Hematopoietic multipotent progenitor cell treated with erythropoietin and hydrocortisone succinate and interleukin-3 and kit ligand, for 8 days (in vitro differentiated cells): ENCODE data around the gene VEGFA.
A peak's percentile ranks its signal among the peaks of the same experiment; 100 is the strongest.

Source experiments
- DNase-seq: peaks from one replicate; pipeline ENCODE4 v3.0.0-alpha.2; 2015

The VEGFA gene

DNA sequence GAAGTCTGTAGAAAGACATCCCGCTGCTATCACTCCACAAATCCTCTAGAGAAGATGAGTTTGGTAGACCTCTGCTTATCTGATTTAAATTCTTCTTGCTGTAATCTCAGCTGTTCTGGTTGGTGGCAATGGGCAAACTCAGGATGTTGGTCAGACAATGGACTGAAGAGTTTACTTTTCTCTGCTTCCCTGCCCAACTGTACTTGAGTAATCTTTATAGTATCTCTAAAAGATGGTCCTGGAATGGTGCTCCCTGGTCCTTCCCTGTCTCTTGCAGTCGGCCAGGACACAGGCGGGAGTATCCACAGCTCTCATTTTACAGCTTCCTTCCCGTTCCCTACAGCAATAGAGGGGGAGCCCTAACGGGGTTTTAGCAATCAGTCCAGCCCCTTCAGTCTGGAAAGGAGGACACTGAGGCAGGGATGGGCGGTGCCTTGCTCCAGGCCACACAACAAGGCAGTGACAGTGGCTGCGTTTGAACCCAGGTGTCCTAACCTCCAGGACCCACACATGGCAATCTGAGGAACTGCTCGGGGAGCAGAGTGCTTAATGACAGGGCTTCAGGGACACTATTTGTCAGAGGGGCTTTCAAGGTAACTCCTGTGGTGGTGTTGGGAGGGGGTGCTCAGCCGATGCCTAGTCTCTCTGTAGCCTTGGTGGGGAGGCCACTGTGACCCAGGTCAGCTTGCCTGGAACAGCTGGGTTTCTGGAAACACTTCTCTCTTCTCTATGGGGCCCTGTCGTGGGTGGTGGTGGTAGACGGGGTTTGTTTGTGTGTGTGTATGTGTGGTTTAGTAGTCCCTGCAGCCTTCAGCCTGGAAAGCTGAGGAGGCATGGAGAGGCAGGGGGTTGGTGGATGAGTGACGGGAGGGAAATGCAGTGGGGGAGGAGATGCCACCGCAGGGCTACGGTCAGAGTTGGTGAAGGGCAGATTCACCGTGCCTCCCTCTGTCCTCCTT lies 9.5 kb upstream of the VEGFA start:
- no peak for DNase-seq

DNA sequence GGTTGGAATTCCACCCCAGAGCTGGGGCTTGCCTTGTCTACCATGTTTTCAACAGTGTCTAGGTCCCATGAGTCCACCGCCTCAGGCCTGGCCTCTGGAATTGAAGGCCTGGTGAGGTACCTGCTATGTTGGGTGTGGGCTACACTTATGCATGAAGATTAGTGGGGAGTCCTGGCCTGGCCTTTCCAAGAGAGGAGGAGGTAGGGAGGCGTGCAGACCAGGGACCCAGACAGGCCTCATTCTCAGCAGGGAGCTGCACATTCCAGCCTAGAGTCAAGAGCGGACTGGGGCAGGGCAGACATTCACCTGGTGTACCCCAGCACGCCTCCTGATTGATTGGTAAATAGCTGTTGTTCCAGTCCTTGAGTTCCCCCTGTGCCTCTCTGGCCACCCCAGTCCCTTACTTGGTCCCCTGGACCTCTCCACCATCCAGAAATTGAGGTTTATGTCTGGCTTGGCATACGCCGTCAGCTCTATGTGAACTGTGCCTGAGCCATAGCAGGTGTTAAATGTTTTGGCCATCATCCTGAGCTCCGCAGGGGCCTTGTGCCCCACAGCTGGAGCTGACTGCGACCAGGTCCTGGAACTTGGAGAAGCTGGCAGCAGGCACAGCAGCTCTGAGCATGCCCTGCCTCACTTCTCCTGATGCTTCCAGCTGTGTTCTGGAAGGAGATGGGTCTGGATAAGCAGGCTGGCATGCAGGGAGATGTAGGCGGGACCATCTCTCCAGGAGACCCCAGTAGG lies 8.2 kb upstream of the VEGFA start:
- DNase-seq: no peak

DNA sequence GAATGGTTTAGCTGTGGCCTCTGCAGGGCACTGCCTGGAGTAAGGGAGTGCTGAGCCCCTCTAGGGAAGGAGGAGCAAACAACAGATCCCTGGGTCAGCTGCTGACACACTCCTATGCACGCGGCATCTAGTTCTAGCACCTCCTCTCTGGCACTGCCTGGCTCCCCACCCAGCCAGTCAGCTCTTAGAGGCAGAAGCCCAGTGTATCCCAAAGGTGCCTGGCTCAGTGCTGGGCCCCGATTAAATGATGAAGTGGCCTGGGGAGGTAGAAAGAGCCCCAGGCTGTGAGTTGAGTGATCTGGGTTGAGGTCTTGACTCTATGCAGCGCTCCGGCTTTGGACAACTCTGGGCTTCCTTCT lies 7.6 kb upstream of the VEGFA start:
- no peak for DNase-seq

DNA sequence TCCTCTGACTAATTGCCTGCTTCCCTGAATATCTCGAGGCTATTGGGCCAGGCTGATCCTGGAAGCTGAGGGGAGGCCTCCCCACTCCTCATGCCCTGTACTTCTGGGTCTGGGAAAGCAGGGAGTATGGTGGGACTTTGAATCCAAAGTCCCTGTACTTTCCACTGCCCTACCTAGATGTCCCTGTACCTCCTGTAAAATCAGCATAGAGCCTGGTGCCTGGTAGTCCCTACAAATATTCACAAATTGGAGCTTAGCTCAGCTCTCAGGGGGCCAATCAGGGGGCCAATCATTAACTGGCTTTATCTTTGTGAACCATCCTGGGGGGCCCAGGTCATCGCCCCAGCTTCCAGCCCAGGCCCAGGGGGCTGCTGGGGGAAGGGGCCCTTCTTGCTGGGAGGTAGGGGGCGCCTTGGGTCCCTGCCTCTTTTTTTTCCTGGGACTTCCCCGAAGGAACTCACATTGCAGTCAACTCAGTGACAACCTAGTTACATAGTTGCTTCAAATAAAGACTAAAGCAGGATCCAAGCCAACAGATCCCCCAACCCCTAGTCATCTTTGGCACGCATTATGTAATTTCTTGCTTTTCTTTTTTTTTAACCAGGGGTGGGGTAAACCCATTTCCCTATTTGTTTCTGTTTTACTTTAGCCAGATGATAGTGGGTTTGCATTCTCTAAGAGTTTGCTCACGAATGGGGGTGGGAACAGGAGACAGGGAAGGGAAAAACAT lies 6.9 kb upstream of the VEGFA start:
- no peak for DNase-seq

DNA sequence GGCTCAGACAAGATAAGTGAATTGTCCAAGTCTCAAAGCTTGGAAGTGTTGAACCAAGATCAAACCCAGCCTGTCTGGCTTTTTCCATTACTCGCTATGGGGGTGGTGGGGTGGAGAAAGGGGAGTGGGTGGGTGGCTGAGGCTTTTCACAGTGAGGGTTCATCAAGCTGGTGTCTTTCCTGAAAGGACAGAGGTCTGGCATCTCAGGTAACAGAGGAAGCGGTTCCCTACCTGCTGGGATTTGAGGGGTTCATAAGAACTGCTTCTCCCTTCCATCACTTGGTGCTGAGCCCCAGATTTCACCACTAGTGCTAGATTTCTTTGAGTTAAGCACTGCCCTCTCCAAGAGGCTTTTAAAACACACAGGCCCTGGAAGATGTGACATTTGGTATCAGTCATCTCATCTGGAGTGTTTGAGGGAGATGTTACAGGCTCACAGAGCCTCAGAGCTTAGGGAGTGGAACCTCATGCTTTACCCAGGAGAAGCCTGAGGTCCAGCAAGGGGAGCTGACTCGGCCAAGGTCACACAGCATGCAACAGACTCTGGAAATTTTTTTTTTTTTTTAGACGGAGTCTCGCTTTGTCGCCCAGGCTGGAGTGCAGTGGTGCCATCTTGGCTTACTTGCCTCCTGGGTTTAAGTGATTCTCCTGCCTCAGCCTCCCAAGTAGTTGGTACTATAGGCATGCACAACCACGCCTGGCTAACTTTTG lies 6.0 kb upstream of the VEGFA start:
- no peak for DNase-seq

DNA sequence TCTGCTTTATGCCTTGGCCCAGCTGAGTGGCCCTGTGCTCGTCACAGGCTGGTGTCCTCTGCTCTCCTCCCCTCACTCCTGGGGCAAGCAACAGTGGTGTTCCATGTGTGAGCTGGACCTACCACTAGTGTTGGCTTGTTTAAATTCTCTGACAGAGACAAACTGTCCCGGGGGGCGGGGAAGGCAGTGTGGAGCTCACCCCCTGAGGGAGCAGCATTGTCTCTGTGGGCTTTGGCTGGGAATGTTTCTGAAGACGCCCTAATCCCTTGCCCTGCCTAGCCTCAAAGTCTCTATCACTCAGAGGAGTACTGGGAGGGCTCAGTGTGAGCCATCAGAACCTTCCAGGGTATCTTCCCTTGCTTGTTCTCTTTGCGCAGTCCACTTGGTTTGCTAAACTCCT lies 5.2 kb upstream of the VEGFA start:
- DNase-seq: no peak

DNA sequence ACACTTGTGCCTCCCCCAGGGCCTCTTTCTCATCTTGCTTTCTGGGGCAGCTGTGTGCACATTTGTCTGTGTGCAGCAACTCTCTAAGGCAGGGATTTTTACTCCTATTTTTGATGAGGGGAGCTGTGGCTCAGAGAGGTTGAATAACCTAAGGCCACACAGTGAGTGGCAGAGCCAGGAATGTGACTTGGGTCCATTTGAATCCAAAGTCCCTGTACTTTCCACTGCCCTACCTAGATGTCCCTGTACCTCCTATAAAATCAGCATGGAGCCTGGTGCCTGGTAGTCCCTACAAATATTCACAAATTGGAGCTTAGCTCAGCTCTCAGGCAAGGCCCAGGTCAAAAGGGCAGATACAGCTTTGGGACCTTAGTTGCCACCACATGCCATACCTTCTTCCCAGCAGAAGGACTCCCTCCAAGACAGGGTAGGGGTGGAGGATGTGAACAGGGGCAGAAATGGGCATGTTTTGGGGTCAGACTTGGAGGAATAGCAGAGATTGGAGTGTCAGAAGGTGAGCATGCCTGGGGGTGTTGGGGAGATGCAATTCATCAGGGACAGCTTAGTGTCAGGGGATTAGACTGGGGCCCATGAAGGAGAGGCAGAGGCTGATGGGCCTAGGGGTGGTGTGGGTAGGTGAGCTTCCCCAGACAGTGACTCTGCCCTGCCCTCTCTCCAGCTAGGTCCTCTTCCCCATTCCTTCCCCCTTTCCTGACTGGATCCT lies 4.1 kb upstream of the VEGFA start:
- no peak for DNase-seq

DNA sequence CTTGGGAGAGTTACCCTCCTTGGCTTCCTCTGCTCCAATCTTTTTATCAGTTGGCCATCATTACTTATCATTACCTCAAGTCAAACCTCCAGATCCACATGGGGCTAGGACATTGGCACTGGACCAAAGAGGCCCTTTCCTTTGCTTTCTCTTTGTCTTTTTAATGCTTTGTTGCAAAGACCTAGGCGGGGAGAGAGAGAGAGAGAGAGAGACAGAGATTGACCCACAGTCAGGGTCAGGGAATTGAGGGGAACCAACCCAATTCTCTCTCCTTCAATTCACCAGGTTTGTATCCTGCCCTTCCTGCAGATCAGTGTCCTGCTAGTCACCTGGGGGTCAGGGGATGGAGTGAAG lies 3.5 kb upstream of the VEGFA start:
- DNase-seq: no peak

DNA sequence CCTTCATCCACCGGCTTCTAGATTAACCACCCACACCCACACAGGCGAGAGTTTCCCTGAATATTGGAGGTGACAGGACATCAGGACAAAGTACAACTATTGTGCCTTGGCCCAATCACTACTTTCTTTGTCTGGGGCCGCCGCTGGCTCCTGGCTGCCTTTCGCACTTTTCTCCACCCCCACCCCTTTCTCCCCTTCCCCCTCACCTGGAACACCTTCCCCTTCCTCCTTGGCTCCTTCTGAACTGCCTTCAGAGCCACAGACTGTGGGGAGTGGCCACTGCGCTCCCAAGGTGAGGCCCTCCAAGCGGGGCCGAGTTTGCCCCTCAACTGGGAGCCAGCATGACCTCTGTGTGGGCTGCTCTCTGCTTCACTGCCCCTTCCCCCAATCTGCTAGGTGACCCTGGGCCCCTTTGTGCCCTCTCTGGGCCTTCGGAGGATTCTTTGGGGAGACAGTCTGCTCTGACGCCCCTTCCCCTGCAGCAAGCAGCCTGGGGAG lies 3.0 kb upstream of the VEGFA start:
- DNase-seq: no peak

DNA sequence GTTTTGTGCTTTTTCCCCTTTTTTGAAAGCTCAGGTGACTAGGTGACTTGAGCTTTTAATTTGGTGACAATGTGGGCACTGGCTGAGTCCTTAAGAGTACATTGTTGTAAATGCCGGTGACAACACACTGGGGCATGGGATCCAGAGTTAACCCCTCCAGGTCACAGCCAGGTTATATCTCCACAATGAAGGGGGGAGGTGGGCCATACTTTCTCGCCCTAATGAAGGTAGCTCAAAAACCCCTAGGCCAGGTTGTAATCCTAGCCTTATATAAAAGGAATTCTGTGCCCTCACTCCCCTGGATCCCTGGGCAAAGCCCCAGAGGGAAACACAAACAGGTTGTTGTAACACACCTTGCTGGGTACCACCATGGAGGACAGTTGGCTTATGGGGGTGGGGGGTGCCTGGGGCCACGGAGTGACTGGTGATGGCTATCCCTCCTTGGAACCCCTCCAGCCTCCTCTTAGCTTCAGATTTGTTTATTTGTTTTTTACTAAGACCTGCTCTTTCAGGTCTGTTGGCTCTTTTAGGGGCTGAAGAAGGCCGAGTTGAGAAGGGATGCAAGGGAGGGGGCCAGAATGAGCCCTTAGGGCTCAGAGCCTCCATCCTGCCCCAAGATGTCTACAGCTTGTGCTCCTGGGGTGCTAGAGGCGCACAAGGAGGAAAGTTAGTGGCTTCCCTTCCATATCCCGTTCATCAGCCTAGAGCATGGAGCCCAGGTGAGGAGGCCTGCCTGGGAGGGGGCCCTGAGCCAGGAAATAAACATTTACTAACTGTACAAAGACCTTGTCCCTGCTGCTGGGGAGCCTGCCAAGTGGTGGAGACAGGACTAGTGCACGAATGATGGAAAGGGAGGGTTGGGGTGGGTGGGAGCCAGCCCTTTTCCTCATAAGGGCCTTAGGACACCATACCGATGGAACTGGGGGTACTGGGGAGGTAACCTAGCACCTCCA lies 2.2 kb upstream of the VEGFA start:
- no peak for DNase-seq

DNA sequence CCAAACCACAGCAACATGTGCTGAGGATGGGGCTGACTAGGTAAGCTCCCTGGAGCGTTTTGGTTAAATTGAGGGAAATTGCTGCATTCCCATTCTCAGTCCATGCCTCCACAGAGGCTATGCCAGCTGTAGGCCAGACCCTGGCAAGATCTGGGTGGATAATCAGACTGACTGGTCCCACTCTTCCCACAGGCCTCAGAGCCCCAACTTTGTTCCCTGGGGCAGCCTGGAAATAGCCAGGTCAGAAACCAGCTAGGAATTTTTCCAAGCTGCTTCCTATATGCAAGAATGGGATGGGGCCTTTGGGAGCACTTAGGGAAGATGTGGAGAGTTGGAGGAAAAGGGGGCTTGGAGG lies 1.5 kb upstream of the VEGFA start:
- no peak for DNase-seq

DNA sequence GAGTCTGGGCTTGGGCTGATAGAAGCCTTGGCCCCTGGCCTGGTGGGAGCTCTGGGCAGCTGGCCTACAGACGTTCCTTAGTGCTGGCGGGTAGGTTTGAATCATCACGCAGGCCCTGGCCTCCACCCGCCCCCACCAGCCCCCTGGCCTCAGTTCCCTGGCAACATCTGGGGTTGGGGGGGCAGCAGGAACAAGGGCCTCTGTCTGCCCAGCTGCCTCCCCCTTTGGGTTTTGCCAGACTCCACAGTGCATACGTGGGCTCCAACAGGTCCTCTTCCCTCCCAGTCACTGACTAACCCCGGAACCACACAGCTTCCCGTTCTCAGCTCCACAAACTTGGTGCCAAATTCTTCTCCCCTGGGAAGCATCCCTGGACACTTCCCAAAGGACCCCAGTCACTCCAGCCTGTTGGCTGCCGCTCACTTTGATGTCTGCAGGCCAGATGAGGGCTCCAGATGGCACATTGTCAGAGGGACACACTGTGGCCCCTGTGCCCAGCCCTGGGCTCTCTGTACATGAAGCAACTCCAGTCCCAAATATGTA lies 957 bp upstream of the VEGFA start:
- no peak for DNase-seq

DNA sequence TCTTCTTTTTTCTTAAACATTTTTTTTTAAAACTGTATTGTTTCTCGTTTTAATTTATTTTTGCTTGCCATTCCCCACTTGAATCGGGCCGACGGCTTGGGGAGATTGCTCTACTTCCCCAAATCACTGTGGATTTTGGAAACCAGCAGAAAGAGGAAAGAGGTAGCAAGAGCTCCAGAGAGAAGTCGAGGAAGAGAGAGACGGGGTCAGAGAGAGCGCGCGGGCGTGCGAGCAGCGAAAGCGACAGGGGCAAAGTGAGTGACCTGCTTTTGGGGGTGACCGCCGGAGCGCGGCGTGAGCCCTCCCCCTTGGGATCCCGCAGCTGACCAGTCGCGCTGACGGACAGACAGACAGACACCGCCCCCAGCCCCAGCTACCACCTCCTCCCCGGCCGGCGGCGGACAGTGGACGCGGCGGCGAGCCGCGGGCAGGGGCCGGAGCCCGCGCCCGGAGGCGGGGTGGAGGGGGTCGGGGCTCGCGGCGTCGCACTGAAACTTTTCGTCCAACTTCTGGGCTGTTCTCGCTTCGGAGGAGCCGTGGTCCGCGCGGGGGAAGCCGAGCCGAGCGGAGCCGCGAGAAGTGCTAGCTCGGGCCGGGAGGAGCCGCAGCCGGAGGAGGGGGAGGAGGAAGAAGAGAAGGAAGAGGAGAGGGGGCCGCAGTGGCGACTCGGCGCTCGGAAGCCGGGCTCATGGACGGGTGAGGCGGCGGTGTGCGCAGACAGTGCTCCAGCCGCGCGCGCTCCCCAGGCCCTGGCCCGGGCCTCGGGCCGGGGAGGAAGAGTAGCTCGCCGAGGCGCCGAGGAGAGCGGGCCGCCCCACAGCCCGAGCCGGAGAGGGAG lies 580 bp downstream of the VEGFA start:
- DNase-seq: peak; percentile 62

DNA sequence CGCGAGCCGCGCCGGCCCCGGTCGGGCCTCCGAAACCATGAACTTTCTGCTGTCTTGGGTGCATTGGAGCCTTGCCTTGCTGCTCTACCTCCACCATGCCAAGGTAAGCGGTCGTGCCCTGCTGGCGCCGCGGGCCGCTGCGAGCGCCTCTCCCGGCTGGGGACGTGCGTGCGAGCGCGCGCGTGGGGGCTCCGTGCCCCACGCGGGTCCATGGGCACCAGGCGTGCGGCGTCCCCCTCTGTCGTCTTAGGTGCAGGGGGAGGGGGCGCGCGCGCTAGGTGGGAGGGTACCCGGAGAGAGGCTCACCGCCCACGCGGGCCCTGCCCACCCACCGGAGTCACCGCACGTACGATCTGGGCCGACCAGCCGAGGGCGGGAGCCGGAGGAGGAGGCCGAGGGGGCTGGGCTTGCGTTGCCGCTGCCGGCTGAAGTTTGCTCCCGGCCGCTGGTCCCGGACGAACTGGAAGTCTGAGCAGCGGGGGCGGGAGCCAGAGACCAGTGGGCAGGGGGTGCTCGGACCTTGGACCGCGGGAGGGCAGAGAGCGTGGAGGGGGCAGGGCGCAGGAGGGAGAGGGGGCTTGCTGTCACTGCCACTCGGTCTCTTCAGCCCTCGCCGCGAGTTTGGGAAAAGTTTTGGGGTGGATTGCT lies 1.3 kb downstream of the VEGFA start:
- peak; percentile 65 for DNase-seq

DNA sequence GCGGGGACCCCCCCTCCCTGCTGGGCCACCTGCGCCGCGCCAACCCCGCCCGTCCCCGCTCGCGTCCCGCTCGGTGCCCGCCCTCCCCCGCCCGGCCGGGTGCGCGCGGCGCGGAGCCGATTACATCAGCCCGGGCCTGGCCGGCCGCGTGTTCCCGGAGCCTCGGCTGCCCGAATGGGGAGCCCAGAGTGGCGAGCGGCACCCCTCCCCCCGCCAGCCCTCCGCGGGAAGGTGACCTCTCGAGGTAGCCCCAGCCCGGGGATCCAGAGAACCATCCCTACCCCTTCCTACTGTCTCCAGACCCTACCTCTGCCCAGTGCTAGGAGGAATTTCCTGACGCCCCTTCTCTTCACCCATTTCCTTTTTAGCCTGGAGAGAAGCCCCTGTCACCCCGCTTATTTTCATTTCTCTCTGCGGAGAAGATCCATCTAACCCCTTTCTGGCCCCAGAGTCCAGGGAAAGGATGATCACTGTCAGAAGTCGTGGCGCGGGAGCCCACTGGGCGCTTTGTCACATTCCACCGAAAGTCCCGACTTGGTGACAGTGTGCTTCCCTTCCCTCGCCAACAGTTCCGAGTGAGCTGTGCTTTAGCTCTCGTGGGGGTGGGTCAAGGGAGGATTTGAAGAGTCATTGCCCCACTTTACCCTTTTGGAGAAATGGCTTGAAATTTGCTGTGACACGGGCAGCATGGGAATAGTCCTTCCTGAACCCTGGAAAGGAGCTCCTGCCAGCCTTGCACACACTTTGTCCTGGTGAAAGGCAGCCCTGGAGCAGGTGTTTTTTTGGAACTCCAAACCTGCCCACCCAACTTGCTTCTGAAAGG lies 2.1 kb downstream of the VEGFA start:
- peak; percentile 62 for DNase-seq

DNA sequence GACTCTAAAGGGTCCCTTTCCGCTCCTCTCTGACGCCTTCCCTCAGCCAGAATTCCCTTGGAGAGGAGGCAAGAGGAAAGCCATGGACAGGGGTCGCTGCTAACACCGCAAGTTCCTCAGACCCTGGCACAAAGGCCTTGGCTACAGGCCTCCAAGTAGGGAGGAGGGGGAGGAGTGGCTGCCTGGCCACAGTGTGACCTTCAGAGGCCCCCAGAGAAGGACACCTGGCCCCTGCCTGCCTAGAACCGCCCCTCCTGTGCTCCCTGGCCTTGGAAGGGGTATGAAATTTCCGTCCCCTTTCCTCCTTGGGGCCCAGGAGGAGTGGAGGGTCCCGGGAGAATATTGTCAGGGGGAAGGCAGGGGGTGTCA lies 2.7 kb downstream of the VEGFA start:
- peak; percentile 33 for DNase-seq

DNA sequence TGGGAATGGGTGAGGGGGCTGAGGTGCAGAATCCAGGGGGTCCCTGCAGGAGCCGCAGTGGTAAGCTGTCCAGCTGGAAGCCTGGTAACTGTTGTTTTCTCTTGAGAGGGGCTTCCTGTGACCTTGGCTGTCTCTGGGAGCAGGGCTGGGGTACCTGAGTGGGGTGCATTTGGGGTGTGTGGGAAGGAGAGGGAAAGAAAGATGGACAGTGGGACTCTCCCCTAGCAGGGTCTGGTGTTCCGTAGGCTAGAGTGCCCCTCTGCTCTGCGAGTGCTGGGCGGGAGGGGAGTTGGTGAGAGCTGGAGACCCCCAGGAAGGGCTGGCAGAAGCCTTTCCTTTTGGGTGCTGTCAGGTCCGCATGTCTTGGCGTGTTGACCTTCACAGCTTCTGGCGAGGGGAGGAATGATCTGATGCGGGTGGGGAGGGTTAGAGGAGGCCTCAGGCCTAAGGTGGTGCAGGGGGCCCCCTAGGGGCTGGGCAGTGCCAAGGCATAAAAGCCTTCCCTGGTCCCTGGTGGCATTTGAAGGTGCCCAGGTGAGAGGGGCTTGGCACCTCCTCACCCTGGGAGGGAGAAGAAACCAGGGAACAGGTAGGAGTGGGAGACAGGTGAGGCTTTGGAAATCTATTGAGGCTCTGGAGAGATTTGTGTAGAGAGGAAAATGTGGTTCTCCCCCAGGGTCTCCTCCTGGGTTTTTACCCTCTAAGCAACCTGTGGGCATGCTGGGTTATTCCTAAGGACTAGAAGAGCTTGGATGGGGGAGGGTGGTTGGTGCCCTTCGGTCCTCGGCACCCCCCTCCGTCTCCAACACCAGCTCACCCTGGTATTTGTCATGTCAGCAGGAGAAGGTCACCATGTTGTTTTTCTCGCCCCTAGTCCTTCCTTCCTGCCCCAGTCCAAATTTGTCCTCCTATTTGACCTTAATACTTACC lies 3.3 kb downstream of the VEGFA start:
- DNase-seq: peak; percentile 87
